Ishikawa (cell line): Measurements from ENCODE around the gene ADAMTS1.

Experiments
- CREB1 ChIP-seq: IDR thresholded peaks from 2 replicates; pipeline ENCODE4 v1.6.1; 2012; ENCODE audit warnings: low read depth
- YY1 ChIP-seq: IDR thresholded peaks from 2 replicates; pipeline ENCODE4 v1.6.1; 2012; ENCODE audit warnings: low read depth
- TF ChIP-seq, protein P1 (sequence below): IDR thresholded peaks from 2 replicates; pipeline ENCODE4 v1.6.1; 2012
- TF ChIP-seq, protein P2 (sequence below): IDR thresholded peaks from 2 replicates; pipeline ENCODE4 v1.6.1; 2012; ENCODE audit warnings: low read depth, mild to moderate bottlenecking

DNA sequence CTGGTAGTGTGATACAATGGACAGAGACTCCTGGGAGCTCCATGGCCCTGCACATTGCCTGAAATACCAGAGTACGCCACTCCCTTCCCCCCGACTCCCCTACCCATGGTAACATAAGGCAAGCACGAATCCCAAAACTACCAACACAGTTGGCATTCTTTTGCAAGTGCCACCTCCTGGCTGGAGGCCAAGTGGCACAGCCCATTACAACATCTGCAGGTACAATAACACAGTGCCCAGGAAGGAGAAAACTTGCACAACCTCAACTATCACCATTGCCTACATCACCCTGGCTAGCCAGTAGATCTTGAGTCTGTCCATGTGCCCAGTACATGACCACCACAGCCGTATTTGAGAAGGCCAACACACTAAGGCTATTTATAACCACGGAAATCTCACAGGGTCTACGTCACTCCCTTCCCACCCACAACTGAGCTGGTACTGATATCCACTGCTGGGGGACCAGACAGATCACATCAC lies 11.7 kb downstream of the ADAMTS1 start:
- TF ChIP-seq, protein P1, sequence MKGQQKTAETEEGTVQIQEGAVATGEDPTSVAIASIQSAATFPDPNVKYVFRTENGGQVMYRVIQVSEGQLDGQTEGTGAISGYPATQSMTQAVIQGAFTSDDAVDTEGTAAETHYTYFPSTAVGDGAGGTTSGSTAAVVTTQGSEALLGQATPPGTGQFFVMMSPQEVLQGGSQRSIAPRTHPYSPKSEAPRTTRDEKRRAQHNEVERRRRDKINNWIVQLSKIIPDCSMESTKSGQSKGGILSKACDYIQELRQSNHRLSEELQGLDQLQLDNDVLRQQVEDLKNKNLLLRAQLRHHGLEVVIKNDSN = no peak
- TF ChIP-seq YY1 (no peak), CREB1 (no peak)
- TF ChIP-seq, protein P2, sequence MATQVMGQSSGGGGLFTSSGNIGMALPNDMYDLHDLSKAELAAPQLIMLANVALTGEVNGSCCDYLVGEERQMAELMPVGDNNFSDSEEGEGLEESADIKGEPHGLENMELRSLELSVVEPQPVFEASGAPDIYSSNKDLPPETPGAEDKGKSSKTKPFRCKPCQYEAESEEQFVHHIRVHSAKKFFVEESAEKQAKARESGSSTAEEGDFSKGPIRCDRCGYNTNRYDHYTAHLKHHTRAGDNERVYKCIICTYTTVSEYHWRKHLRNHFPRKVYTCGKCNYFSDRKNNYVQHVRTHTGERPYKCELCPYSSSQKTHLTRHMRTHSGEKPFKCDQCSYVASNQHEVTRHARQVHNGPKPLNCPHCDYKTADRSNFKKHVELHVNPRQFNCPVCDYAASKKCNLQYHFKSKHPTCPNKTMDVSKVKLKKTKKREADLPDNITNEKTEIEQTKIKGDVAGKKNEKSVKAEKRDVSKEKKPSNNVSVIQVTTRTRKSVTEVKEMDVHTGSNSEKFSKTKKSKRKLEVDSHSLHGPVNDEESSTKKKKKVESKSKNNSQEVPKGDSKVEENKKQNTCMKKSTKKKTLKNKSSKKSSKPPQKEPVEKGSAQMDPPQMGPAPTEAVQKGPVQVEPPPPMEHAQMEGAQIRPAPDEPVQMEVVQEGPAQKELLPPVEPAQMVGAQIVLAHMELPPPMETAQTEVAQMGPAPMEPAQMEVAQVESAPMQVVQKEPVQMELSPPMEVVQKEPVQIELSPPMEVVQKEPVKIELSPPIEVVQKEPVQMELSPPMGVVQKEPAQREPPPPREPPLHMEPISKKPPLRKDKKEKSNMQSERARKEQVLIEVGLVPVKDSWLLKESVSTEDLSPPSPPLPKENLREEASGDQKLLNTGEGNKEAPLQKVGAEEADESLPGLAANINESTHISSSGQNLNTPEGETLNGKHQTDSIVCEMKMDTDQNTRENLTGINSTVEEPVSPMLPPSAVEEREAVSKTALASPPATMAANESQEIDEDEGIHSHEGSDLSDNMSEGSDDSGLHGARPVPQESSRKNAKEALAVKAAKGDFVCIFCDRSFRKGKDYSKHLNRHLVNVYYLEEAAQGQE = no peak
